GM18858 (cell line): ENCODE results near the gene IKBIP.
"Not testable (repeated sequence)": the region's sequence is repeated elsewhere in the genome, so short reads cannot be mapped to it uniquely, and the experiment has no call there.

Experiments
- ATAC-seq: cut with Tn5 transposase; IDR thresholded peaks from one replicate; pipeline ENCODE4 v1.9.1; 2021; ENCODE audit not compliant: unreplicated experiment

Gene IKBIP

GRCh38 chr12:98578821-98579220 is 65.8 kb downstream of the IKBIP start:
- no peak for ATAC-seq

DNA sequence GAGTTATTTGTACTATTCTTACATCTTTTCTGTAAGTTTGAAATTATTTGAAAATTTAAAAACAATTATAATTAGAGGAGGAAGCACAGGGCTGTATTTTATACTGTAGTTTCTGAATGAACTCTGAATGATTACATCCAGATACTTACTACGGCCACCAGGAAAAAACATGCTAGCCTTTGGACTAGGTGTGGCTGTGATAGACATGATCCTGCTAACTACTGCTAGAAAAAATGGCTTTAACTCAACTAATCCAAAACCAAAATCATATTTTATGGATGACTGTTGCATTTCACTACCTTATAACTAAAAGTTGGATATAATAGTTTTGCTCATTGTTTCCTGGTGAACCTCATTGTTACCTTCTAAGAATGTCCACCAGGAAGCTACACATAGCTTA is 66.2 kb downstream of the IKBIP start:
- ATAC-seq: no peak

DNA sequence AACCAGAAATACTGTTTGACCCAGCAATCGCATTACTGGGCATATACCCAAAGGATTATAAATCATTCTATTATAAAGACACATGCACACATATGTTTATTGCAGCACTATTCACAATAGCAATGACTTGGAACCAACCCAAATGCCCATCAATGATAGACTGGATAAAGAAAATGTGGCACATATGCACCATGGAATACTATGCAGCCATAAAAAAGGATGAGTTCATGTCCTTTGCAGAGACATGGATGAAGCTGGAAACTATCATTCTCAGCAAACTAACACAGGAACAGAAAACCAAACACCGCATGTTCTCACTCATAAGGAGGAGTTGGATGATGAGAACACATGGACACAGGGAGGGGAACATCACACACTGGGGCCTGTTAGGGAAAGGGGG is 67.8 kb downstream of the IKBIP start:
- ATAC-seq: not testable (repeated sequence)

DNA sequence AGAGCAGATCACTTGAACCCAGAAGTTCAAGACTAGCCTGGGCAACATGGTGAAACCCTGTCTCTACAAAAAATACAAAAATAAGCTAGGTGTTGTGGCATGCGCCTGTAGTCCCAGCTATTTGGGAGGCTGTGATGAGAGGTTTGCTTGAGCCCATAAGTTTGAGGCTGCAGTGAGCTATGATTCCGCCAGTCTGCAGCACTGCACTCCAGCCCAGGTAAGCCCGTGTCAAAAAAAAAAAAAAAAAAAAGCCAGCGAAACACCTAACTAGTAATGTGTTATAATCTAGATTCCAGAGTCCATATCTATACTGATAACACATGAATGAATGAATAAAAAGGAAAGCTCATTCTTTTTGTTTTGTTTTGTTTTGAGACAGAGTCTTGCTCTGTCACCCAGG is 69.6 kb downstream of the IKBIP start:
- ATAC-seq: no peak
